Endothelial cell of umbilical vein (primary cell): ENCODE measurements around the gene HSPA1A.

ENCODE experiments used
- POLR2A ChIP-seq: IDR thresholded peaks from 2 replicates; pipeline ENCODE4 v1.6.1; 2012; ENCODE audit warnings: low read depth, mild to moderate bottlenecking, control low read depth, low read length
- POLR2AphosphoS5 ChIP-seq: IDR thresholded peaks from 2 replicates; pipeline ENCODE4 v1.6.1; 2012; ENCODE audit warnings: low read depth, mild to moderate bottlenecking, control low read depth, low read length, moderate library complexity; ENCODE audit not compliant: insufficient read depth
- TF ChIP-seq, protein P1 (sequence below), 2 donors: IDR thresholded peaks; 1 replicate in 1 of 2; 2 replicates in 1 of 2; pipeline ENCODE4 v1.5.1; 2011; ENCODE audit warnings: low read length in 2 of 2, mild to moderate bottlenecking in 2 of 2, moderate library complexity in 2 of 2, control low read depth in 1 of 2, inconsistent platforms in 1 of 2, low read depth in 1 of 2; ENCODE audit not compliant: insufficient read depth in 1 of 2; ENCODE audit errors: extremely low read depth in 1 of 2

- no peak for TF ChIP-seq POLR2AphosphoS5
- TF ChIP-seq, protein P1, sequence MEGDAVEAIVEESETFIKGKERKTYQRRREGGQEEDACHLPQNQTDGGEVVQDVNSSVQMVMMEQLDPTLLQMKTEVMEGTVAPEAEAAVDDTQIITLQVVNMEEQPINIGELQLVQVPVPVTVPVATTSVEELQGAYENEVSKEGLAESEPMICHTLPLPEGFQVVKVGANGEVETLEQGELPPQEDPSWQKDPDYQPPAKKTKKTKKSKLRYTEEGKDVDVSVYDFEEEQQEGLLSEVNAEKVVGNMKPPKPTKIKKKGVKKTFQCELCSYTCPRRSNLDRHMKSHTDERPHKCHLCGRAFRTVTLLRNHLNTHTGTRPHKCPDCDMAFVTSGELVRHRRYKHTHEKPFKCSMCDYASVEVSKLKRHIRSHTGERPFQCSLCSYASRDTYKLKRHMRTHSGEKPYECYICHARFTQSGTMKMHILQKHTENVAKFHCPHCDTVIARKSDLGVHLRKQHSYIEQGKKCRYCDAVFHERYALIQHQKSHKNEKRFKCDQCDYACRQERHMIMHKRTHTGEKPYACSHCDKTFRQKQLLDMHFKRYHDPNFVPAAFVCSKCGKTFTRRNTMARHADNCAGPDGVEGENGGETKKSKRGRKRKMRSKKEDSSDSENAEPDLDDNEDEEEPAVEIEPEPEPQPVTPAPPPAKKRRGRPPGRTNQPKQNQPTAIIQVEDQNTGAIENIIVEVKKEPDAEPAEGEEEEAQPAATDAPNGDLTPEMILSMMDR (IDR thresholded peaks at IDR 0.05; ENCODE audit: extremely low read depth in 1 of 2, insufficient read depth in 1 of 2, low read depth in 1 of 2, low read length in 2 of 2), result no peak
- TF ChIP-seq POLR2A, result no peak
These were observed 34.7 kb upstream of the HSPA1A start for GRCh38 chr6:31780507-31781243.
